HUES48 (cell line): Measurements from ENCODE around the gene FLT1.
A peak's percentile ranks its signal among the peaks of the same experiment; 100 is the strongest.

Experiments
- H3K27ac ChIP-seq: one replicate; pipeline ENCODE4 v1.7.0; 2013; ENCODE audit warnings: low read depth, low read length, inconsistent platforms
- H3K27me3 ChIP-seq: 2 replicates; pipeline ENCODE4 v1.6.1; 2013; ENCODE audit warnings: mild to moderate bottlenecking, low read length; ENCODE audit not compliant: control insufficient read depth, insufficient read depth
- H3K36me3 ChIP-seq: 2 replicates; pipeline ENCODE4 v1.6.1; 2013; ENCODE audit warnings: low read length; ENCODE audit not compliant: control insufficient read depth, insufficient read depth
- H3K4me1 ChIP-seq: 2 replicates; pipeline ENCODE4 v1.6.1; 2013; ENCODE audit warnings: mild to moderate bottlenecking, low read length; ENCODE audit not compliant: control insufficient read depth, insufficient read depth
- H3K4me3 ChIP-seq: 2 replicates; pipeline ENCODE4 v1.5.1; 2013; ENCODE audit warnings: mild to moderate bottlenecking, low read depth, low read length
- H3K9ac ChIP-seq: 2 replicates; pipeline ENCODE4 v1.6.1; 2013; ENCODE audit warnings: mild to moderate bottlenecking, low read depth, low read length, moderate library complexity
- H3K9me3 ChIP-seq: 2 replicates; pipeline ENCODE4 v1.6.1; 2013; ENCODE audit warnings: low read length; ENCODE audit not compliant: control insufficient read depth, insufficient read depth

The FLT1 gene

GRCh38 chr13:28497143-28497876 is 2.4 kb upstream of the FLT1 start:
- Histone ChIP-seq H3K9me3 (no peaks in the 10 kb centered on the region), H3K4me3 (no peak overlapping the region), H3K9ac (no peak overlapping the region), H3K27me3 (peaks cover 25% of the 10 kb centered on the region), H3K4me1 (peaks cover 33% of the 10 kb centered on the region), H3K36me3 (no peaks in the 10 kb centered on the region; the same call in 1 of the 2 replicates), H3K27ac (no peak overlapping the region)

DNA sequence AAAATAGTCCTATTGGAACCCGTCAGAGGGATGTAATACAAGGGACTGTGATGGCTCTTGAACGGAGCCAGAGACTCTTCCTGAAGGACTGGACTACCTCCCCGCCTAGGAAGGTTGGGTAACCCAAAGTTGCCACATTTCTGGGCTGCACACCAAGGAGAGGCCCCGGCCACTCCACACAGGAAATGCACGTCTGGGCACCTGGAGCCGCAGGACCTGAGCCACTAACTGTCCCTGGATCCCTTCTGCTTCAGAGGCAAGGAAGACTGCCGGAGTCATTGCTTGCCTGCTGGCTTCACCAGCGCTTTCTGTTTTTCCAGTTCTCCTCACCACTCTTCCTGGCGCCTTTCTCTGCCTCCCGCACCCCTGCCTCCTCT is 1.2 kb upstream of the FLT1 start:
- H3K27me3 ChIP-seq: peaks cover 25% of the 10 kb centered on the region
- no peak overlapping the region for H3K9ac ChIP-seq
- H3K9me3 ChIP-seq: no peaks in the 10 kb centered on the region
- H3K36me3 ChIP-seq: no peaks in the 10 kb centered on the region; the same call in 1 of the 2 replicates
- H3K4me3 ChIP-seq: peak overlapping the region; percentile 86
- H3K4me1 ChIP-seq: peaks cover 43% of the 10 kb centered on the region
- H3K27ac ChIP-seq: no peak overlapping the region

DNA sequence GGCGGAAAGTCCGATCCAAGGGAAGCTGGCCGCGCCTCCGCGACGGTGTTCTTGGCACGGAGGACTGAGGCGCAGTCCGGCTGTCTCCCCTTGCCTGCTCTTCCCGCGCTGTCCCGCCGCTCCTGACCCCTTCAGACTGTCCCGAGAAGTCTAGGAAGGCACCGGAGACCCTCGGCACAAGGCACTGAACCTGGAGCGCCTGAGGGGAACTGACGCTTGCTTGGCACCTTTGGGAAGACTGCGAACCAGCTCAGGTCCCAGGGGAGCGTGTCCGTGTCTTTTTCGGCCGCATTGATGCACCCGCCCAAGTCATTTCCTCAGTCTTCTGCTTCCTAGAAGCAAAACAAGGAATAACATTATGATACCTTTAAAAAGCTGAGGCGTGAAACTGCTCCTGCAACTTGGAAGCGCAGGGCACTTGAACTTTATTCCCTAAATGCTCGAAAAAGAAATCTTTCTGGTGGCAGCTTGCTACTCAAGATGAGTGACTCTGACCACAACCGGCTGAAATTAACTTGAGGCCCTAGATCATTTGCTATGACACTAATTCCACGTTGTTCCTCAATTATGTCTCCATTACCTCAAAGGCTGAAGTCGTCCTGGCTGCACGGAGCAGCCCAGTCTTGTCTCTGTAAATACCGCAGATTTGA is 735 bp upstream of the FLT1 start:
- no peaks in the 10 kb centered on the region for H3K9me3 ChIP-seq
- no peaks in the 10 kb centered on the region; the same call in 1 of the 2 replicates for H3K36me3 ChIP-seq
- H3K4me1 ChIP-seq: peaks cover 48% of the 10 kb centered on the region
- H3K27ac ChIP-seq: peak overlapping the region; percentile 59
- peaks cover 25% of the 10 kb centered on the region for H3K27me3 ChIP-seq
- peak overlapping the region; percentile 56 for H3K9ac ChIP-seq
- H3K4me3 ChIP-seq: peak overlapping the region; percentile 86

GRCh38 chr13:28494504-28494777 is 487 bp downstream of the FLT1 start:
- H3K27ac ChIP-seq: no peak overlapping the region
- peak overlapping the region; percentile 62 for H3K9ac ChIP-seq
- peaks cover 25% of the 10 kb centered on the region for H3K27me3 ChIP-seq
- no peaks in the 10 kb centered on the region for H3K9me3 ChIP-seq
- peaks cover 60% of the 10 kb centered on the region for H3K4me1 ChIP-seq
- peak overlapping the region; percentile 86 for H3K4me3 ChIP-seq
- peaks cover 8% of the 10 kb centered on the region for H3K36me3 ChIP-seq

DNA sequence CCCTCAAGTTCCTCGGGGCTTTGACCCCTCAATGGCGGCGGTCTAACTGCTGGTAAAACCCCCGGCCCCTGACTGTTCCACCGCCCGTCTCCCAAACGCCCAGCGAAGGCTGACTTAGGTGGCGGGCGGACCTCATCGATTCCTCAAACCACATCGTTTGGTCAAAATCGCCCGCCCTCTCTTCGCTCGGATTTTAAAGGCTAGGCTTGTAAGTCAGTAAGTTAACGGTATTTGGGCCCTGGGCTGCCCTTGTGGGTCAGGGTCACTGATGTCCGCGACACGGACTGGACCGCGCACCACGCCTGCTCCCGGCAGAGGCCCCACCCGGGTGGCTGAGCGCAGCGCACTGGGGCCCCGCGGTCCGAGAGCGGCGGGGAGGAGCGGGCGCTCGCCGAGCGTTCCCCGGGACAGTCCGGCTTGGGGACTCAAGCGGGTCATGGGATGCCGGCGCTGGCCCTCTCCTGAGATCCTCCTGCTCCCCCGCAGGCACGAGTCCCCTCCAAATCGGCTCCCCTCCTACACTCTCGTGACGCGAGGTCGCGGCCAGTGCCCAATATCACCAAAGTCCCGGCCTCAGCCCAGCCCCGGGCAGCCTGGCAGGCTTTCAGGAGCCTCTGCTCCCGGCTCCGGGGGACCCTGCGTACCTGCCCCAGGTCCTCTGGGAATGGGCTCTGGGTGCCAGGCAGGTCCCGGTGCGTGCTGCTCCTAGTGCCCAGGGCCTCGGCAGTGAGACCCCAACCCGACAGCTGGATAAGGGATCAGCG is 1.0 kb downstream of the FLT1 start:
- no peaks in the 10 kb centered on the region for H3K9me3 ChIP-seq
- peaks cover 25% of the 10 kb centered on the region for H3K27me3 ChIP-seq
- peak overlapping the region; percentile 62 for H3K9ac ChIP-seq
- H3K36me3 ChIP-seq: peaks cover 10% of the 10 kb centered on the region
- H3K27ac ChIP-seq: no peak overlapping the region
- peak overlapping the region; percentile 86 for H3K4me3 ChIP-seq
- peaks cover 64% of the 10 kb centered on the region for H3K4me1 ChIP-seq

GRCh38 chr13:28492569-28493367 is 2.2 kb downstream of the FLT1 start:
- peaks cover 10% of the 10 kb centered on the region for H3K36me3 ChIP-seq
- H3K27me3 ChIP-seq: peaks cover 25% of the 10 kb centered on the region
- H3K4me3 ChIP-seq: peak overlapping the region; percentile 86
- no peaks in the 10 kb centered on the region for H3K9me3 ChIP-seq
- no peak overlapping the region; the same call in 1 of the 2 replicates for H3K9ac ChIP-seq
- H3K27ac ChIP-seq: no peak overlapping the region
- H3K4me1 ChIP-seq: peaks cover 63% of the 10 kb centered on the region

GRCh38 chr13:28490061-28490460 is 4.9 kb downstream of the FLT1 start:
- H3K9ac ChIP-seq: no peak overlapping the region
- H3K36me3 ChIP-seq: peaks cover 21% of the 10 kb centered on the region
- no peak overlapping the region for H3K27ac ChIP-seq
- H3K27me3 ChIP-seq: no peaks in the 10 kb centered on the region
- H3K4me3 ChIP-seq: no peak overlapping the region
- H3K4me1 ChIP-seq: peaks cover 57% of the 10 kb centered on the region
- H3K9me3 ChIP-seq: no peaks in the 10 kb centered on the region

GRCh38 chr13:28489524-28489931 is 5.4 kb downstream of the FLT1 start:
- no peak overlapping the region for H3K4me3 ChIP-seq
- H3K27ac ChIP-seq: no peak overlapping the region
- H3K4me1 ChIP-seq: peaks cover 60% of the 10 kb centered on the region
- no peaks in the 10 kb centered on the region for H3K27me3 ChIP-seq
- no peaks in the 10 kb centered on the region for H3K9me3 ChIP-seq
- no peak overlapping the region for H3K9ac ChIP-seq
- peaks cover 21% of the 10 kb centered on the region for H3K36me3 ChIP-seq

- Histone ChIP-seq H3K36me3 (peaks cover 21% of the 10 kb centered on the region), H3K4me3 (no peak overlapping the region), H3K4me1 (peaks cover 70% of the 10 kb centered on the region), H3K27ac (no peak overlapping the region), H3K9me3 (no peaks in the 10 kb centered on the region), H3K9ac (no peak overlapping the region), H3K27me3 (no peaks in the 10 kb centered on the region)
These were observed 6.4 kb downstream of the FLT1 start for GRCh38 chr13:28488376-28489005.

- peaks cover 60% of the 10 kb centered on the region for H3K4me1 ChIP-seq
- no peaks in the 10 kb centered on the region for H3K9me3 ChIP-seq
- H3K36me3 ChIP-seq: peaks cover 29% of the 10 kb centered on the region
- H3K4me3 ChIP-seq: no peak overlapping the region
- no peak overlapping the region for H3K9ac ChIP-seq
- no peaks in the 10 kb centered on the region for H3K27me3 ChIP-seq
- H3K27ac ChIP-seq: no peak overlapping the region
These were observed 8.9 kb downstream of the FLT1 start for GRCh38 chr13:28485996-28486543.
